GM19328 (cell line): ENCODE results near the gene SNRPD2.
"Not testable (repeated sequence)": the region's sequence is repeated elsewhere in the genome, so short reads cannot be mapped to it uniquely, and the experiment has no call there.

Experiments used
- ATAC-seq: cut with Tn5 transposase; IDR thresholded peaks from one replicate; pipeline ENCODE4 v1.9.1; 2021; ENCODE audit warnings: mild to moderate bottlenecking, moderate library complexity; ENCODE audit not compliant: unreplicated experiment

The SNRPD2 gene

DNA sequence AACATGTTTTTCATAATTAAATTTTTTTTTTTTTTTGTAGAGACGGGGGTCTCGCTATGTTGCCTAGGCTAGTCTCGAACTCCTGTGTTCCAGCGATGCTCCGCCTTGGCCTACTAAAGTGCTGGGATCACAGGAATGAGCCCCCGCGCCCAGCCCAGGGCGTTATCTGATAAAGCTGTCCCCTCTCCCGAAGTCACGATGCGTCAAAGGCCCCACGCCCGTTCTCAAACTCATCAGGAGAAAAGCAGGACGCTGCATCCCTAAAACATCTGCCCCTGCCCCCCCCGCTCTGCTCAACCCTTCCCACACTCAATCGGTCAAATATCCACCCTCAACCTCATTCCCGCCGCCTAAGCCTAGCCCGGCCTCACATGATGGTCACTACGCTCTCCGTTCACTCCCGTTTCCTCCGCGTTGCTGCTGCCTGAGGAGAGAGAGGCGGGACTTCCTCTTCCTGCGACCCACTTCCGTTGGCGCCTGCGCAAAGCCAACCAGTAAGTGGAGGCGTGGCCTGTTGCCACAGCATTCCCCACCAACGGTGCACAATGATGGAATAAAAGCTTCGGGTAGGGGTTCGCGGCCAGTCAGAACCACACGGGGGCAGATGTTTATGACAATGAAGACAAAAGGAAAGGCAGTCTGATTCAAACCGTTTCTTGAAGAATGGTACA lies at the start of gene SNRPD2:
Gene SNRPD2 (minus strand): TSS at position 438 of the 671 bp plus-strand sequence. CDS start 65 bp downstream, at position 373.
- peak; percentile 61 for ATAC-seq

DNA sequence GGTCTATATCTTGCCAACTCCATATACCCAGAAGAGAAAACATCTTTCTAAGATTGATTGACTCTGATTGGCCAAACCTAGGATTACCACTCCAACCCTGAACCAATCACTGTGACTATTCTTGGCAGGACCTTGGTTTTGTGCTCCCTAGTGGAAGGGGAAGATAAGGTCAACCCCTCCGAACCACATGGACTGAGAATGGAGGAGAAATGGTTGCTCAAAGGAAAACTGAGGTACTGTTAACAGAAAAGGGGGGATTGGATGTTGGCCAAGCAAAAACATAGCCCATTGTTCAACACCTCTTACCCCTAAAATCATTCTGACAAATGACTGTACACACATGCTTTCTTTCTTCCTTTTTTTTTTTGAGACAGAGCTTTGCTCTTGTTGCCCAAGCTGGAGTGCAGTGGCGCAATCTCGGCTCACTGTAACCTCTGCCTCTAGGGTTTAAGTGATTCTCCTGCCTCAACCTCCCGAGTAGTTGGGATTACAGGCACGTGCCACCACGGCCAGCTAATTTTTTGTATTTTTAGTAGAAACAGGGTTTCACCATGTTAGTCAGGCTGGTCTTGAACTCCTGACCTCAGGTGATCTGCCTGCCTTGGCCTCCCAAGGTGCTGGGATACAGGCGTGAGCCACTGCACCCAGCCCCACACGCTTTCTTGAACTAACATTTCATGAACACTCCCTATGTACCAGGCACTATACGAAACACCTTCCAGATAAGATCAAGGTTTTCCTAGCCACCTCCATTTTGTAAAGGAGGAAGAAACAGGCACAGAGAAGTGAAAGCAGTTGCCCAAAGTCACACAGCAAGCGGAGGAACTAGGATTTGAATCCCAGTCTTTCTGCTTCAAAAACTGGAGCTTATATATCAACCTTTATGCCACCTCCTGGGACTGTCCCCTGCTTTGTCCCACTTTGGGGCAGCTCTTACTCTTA lies 48.0 kb upstream of the SNRPD2 start:
- no peak for ATAC-seq

DNA sequence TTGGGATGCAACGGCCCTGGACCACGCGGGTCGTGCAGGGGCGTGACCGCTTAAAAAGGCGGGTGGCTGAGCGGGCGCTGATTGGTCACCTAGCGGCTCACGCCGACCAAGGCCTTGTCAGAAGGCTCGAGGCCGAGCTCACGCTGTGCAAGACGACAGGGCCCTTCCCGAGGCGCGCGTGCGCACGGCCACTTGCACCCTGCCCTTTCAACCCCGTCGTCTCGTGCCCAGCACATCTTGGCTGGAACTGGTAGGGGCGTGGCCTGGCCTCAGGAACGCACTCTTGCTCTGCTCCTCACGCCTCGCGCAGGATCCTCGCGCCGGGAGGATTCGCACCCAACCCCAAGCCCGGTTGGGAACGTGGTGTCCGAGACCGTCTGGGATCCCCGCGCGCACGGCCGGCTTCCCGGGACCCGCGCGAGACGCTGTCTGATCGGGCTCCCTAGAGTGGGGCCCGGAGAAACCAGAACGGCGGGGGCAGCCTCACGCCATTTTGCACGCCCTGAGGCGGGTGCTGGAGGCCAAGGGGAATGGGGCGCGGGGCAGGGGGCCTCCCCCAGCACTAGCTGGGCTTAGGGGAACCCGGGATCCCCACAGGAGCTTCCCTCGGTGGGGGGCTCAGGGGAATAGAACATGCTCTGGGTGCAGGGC lies 41.5 kb upstream of the SNRPD2 start, which contains the start of gene MEIOSIN:
Gene MEIOSIN (plus strand): TSS at position 280 of the 651 bp plus-strand sequence. CDS start 1,938 bp downstream, outside the sequence.
- ATAC-seq = no peak

DNA sequence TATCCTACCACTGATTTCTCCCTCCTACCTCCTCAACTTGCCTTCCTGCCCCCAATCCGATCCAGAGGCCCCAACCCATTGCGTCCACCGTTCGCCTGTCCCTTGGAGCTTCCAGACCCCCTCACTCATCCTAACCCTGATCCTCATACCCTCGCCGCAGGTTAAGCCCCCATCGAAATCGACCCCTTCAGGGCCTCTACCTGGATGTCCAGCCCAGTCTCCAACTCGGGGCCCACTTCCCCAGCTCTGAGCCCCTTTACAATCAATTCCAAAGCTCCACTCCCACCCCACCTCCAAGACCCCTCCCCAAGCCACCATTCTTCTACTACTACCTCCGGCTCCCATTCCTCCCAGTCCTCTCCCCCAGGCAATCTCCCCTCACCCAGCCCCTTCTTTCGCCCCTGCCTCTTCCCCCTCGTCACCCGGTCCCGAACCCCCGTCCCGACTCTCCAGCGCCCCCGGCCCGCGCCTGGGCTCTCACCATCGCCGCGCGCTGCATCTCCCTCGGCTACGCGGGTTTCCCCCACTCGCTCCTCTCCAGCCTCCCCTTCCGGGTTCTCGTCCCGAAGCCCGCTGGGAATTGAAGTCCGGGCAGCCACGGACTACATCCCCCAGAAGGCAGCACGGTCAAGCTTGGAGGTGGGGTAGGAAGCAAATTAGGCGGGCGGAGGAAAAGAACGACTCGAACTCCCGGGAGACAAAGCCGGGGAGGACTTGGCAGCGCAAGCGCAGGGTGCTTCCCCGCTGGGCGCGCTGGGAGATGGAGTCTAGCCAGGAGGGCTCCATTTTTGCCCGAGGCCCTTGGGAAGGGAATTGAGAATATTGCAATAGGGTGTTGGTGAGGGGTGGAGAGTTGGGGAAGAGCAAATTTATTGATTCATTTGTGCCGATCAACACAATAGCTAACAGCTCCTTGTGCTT lies 38.9 kb upstream of the SNRPD2 start, which contains the start of gene FBXO46:
Gene FBXO46 (minus strand): TSS at position 529 of the 921 bp plus-strand sequence. CDS start 17,401 bp downstream, outside the sequence.
- peak; percentile 77 for ATAC-seq

DNA sequence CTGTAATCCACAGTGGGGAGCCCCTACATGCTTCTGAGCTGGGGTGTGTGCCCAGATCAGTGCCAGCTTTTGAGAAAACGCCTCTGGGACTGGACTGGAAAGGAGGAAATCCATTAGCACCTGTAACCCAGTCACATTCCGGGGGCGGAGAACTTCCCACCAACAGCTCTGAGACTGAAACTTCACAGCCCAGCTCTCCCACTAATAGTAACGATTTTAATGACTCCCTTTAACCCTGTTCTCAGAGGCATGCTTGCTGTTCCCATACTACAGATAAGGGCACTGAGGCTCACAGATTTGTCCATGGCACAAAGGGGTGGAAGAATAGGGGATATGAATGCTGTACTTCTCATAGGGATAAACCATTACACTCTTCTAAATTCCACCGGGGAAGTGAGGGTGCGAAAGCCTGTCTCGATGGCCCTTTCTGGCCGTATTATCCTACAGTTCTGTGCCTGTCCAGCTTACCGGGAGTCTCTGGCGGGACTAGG lies 38.1 kb upstream of the SNRPD2 start:
- ATAC-seq = no peak

DNA sequence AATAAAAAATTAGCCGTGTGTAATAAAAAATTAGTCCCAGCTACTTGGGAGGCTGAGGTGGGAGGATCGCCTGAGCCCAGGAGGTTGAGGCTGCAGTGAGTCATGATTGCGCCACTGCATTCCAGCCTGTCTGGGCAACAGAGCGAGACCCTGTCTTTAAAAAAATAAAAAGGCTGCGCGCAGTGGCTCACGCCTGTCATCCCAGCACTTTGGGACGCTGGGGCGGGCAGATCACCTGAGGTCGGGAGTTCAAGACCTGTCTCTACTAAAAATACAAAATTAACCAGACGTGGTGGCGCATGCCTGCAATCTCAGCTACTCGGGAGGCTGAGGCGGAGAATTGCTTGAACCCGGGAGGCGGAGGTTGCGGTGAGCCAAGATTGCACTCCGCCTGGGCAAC lies 36.9 kb upstream of the SNRPD2 start:
- ATAC-seq = not testable (repeated sequence)

DNA sequence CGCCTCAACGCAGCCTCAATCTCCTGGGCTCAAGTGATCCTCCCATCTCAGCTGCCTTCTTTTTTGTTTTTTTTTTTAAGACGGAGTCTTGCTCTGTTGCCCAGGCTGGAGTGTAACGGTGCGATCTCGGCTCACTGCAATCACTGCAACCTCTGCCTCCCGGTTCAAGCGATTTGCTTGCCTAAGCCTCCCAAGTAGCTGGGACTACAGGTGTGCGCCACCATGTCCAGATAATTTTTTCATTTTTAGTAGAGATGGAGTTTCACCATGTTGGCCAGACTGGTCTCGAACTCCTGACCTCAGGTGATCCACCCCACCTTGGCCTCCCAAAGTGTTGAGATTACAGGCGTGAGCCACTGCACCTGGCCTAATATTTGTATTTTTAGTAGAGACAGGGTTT lies 28.3 kb upstream of the SNRPD2 start:
- ATAC-seq = not testable (repeated sequence)

DNA sequence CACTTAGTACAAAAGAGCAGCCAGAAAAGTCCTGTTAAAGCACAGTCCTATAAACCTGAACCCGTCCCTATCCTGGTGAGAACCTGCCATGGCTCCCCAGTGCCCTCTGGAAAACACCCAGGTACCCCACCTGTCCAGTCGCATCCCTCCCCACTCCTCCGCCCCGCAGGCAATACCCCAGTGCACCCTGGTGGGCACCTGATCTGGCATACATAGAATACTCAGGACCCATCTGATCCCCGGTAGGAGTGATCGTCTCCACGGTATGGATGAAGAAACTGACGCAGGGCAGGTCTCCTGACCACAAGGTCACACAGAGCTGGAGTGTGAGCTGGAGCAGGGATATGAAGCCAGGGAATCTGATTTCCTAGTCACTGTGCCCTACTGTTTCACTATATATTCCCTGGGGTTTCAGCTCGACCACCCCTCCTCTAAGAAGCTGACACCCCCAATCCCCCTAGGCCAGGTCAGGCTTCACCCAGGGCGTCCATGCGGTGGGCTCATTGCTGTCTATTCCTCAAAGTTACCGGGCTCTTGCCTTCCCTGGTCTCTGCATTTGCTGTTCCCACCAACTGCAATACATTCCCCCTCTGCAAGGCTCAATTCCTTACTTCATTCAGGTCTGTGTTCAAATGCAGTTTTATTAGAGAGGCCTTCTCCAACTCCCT lies 26.4 kb upstream of the SNRPD2 start:
- ATAC-seq = no peak

DNA sequence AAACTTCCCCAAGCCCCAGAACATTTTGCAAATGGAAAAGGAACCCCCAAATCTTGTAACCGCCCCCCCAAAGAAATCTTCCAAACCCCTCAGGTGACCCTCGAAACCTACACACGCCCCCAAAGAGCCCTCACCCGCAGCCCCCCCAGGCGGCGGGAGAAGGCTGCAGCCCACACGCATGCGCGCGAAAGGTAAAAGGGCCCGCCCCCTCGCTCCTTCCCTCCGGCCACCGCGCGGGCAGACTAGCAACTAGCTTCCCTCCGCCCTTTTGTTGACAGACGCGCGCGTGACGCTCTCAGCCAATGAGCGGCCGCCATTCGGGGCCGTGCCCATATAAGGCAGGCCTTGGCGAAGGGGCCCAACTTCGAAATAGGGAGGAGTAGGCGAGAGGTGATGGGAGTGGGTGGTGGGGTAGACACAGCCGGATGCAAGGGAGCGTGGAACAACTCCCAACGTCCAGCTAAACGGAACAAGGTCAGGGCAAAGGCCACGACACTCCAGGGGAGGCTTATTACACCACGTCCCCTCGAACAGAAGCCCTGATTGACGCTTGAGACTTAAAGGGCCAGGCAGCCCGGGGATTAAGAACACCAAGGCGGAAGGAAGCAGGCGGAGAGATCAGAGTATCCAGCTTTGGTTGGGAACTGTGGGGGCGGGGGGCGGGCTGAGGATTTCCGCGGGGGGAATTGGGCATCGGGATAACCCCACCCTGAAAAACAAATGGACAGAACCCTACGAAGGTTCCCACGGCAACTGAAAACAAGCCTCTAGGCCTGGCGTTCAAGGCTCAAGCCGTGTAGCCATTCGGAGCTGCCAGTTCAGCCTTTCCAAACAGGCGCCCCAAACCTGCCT lies 25.6 kb upstream of the SNRPD2 start:
- ATAC-seq = peak; percentile 93

DNA sequence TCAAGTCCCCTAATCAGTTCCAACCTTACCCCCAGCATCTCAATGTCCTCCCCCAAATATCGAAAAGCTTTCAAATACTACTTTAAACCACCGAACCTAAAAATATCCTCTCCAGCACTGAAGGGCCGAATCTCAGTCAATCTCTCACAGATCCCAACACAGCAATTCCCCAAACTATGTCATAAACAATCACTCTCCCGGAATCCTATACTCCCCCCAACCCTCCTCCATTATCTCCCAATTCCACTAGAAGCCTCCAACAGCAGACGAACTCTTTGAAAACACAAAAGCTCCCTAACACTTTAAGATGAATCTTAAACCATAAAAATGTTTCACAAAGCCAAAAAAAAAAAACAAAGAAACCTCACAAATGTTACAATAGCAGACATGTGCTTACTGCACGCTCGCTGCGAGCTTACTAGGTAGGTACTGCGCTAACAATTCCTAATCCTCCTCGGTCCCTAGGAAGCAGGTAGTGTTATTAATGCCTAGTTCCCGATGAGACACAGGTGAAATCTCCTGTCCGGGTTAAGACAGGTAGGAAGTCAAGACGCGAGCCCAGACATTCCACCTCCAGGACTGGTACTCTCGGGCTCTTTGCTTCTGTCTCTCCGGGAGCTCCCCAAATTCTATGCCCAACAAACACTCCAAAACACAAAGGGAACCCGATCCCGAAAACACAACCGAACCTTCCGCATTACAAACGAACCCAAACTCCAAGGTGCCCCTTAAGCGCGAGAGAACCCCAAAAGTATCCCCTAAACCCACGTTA lies 24.8 kb upstream of the SNRPD2 start:
- no peak for ATAC-seq

DNA sequence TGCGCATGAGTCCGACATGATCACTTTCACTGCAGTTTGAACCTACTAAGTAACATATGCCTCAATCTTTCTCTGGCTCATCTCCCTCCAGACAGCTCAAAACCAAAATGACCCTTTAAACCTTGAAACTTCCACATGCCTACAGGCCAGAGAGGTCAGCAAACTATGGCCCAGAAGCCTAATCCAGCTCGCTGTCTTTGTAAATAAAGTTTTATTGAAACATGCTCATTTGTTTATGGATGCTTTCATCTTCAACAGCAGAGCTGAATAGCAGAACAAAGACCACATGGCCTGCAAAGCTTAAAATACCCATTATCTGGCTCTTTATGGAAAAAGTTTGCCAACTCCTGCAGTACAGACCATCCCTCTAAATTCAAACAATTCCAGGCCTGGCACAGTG lies 23.4 kb upstream of the SNRPD2 start:
- no peak for ATAC-seq

DNA sequence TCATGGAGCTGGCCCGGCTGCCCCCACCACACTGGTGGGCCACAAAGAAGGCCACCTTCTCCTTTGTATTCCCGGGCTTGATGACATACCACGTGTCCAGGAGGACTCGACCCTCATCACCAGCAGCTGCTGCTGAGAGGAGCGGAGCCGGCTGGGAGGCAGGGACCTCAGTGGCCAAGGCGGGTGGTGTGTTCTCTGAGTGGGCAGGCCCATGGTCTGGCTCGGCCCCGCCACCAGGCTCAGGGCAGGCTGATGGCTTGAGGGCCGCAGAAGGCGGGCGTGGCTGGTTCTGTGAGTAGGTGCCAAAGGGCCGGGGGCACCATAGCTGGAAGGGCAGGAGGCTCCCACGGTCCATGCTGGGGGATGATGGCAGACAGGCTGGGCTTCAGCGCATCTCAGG lies 21.4 kb upstream of the SNRPD2 start:
- ATAC-seq = no peak

DNA sequence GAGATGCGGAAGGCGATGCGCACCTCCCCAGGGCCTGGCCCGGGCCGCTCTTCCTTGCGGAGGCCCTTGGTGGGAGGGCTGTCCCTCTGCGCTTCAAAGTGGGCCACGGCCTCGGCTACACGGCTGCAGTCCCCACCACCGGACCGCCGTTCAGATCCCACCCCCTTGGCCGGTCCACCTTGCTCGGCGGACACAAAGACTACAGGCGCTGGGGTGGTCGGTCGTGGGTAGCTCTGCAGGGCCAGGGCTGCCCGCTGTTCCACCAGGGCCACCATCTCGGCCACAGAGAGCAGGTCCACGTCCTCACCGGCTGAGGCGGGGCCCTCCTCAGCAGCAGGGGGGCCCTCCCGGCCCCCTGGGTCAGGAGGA lies 20.9 kb upstream of the SNRPD2 start:
- no peak for ATAC-seq

DNA sequence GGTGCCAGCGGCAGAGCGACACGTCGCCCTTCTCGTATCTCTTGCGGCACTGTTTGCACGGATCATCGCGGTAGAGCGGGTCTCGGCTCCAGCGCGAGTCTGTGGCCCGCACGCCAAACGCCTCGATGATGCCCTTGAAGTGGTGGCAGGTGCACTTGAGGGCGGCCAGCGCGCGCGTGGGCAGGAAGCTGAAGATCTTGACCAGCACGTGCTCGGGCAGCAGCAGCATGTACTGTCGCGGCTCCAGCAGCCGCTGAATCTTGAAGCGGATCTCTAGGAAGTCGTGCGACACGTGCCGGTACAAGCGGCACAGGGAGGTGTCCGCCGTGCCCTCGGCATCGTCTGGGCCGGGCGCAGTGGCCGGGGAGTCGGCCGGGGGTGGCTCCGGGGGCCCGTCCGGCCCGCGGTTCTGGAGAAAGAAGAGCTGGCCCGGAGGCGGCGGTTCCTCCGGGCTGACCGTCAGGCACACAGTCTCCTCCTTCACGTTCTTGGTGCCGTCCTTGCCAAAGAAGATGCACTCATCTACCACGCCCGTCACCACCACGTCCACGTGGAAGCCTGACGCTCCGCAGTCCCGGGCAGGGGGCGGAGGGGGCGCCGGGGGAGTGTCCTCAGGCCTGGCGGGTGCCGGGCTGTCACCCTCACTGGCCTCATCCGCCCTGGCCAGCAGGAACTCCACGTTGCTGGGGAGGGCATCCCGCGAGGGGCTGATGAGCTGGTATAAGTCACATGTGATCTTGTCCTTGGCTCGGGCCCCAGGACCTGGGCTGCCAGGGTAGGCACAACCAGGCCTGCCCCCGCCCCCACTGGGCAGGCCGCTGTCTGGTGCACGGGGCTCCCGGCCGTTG lies 20.3 kb upstream of the SNRPD2 start:
- no peak for ATAC-seq

DNA sequence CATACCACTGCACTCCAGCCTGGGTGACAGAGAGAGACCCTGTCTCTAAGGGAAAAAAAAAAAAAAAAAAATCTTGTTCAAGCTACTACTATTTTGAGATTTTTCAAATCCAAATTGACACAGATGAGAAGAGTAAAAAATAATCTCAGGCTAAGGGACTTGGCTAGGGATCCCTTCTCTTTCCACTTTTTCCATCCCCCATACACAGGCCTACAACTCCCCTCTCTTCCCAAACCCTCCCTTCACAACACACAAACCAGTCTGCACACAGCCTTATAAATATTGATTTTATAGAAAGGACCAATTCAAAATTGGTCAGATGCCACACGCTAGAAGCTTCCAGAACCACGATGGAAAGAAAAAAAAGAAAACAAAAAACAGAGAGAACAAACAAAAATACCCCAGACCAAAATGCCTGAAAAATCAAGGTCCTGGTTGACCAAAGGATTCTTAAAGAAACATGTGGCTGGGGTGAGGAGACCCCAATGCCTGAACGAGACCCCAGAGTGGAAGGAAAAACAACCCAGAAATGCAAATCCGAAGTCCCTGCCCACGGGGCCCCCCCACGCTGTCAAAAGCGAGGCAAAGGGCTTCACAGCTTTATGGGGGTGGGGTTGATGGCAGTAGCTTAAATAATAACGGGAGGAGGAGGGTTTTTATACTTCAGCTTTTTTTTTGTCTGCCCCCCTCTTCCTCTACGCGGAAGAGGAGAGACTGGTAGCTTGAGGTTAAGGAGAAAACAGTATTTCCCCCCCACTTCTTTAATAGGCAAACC lies 18.8 kb upstream of the SNRPD2 start:
- no peak for ATAC-seq

DNA sequence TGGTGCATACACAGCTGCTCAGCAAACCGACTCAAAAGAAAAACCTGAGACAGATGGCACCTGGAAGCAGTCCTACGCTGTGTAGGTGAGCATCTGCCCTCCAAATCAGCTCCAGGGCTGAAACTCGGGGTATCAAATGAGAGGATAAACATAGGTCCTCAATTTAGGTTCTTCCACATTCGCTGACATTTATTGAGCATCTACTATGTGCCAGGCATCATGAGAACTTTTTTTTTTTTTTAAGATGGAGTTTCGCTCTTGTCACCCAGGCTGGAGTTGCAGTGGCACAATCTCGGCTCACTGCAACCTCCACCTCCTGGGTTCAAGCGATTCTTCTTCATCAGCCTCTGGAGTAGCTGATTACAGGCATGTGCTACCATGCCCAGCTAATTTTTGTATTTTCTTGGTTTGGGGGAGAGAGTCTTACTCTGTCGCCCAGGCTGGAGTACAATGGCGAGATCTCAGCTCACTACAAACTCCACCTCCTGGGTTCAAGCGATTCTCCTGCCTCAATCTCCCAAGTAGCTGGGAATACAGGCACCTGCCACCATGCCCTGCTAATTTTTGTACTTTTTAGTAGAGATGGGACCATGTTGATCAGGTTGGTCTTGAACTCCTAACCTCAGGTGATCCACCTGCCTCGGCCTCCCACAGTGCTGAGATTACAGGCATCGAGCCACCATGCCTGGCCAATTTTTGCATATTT lies 14.1 kb upstream of the SNRPD2 start:
- no peak for ATAC-seq
